OCI-M1 (cell line): Measurements from ENCODE around the gene RNF208.
"Not testable (repeated sequence)": the region's sequence is repeated elsewhere in the genome, so short reads cannot be mapped to it uniquely, and the experiment has no call there.

Source experiments
- DNase-seq: peaks from one replicate; lab custom pipeline; 2025; lab: John Stamatoyannopoulos, UW

Gene RNF208

GRCh38 chr9:137253717-137254623 is 31.9 kb upstream of the RNF208 start:
- DNase-seq: no peak

- DNase-seq: no peak
Measured at GRCh38 chr9:137252555-137253506, 30.8 kb upstream of the RNF208 start.

GRCh38 chr9:137251490-137252268 is 29.6 kb upstream of the RNF208 start:
- no peak for DNase-seq

GRCh38 chr9:137251194-137251461 is 29.1 kb upstream of the RNF208 start, which contains the start of gene STPG3:
Gene STPG3 (plus strand): TSS chr9:137251286. CDS start chr9:137251287, 1 bp downstream.
- no peak for DNase-seq

GRCh38 chr9:137250329-137251193 is 28.5 kb upstream of the RNF208 start:
- no peak for DNase-seq

- DNase-seq: no peak
Measured at GRCh38 chr9:137247916-137248175, 25.8 kb upstream of the RNF208 start.

- DNase-seq: no peak
Measured at GRCh38 chr9:137247135-137247915, 25.3 kb upstream of the RNF208 start.

- DNase-seq: no peak
Measured at GRCh38 chr9:137245450-137246421, 23.7 kb upstream of the RNF208 start.

- DNase-seq: no peak
Measured at GRCh38 chr9:137244486-137245449, 22.7 kb upstream of the RNF208 start.

GRCh38 chr9:137243626-137244485 is 21.8 kb upstream of the RNF208 start:
- no peak for DNase-seq

GRCh38 chr9:137243266-137243625 is 21.2 kb upstream of the RNF208 start:
- DNase-seq: not testable (repeated sequence)

GRCh38 chr9:137242269-137243203 is 20.5 kb upstream of the RNF208 start:
- no peak for DNase-seq

GRCh38 chr9:137241490-137242268 is 19.6 kb upstream of the RNF208 start:
- peak; percentile 59 for DNase-seq

GRCh38 chr9:137240841-137241489 is 18.9 kb upstream of the RNF208 start, which contains the start of gene TUBB4B:
Gene TUBB4B (plus strand): TSS chr9:137241287. CDS start chr9:137241361, 74 bp downstream.
- peak; percentile 99 for DNase-seq
